ENCODE results near the gene CAV2. TPM values are rescaled to one million over a fixed set of nuclear protein-coding genes. Genes with fewer than 3 reads are reported as not detected.

The CAV2 gene
- total RNA-seq, 6 experiments from 2014 or later, result 157 to 229 (median 186) TPM

- DNase-seq, result no peak
- TF ChIP-seq CTCF (IDR thresholded peaks at IDR 0.05), result no peak
- Mint-ChIP-seq H3K27ac (peak overlapping the region; percentile 73), H3K4me1 (ENCODE audit: low read depth) (peaks cover 92% of the 10 kb centered on the region), H3K4me3 (peak overlapping the region; percentile 48), H3K27me3 (ENCODE audit: insufficient read depth) (peaks cover 2% of the 10 kb centered on the region), H3K9me3 (no peaks in the 10 kb centered on the region), H3K36me3 (ENCODE audit: low read depth) (peaks cover 85% of the 10 kb centered on the region)
Observed at GRCh38 chr7:116535416-116535815, 35.9 kb downstream of the CAV2 start.

- Mint-ChIP-seq H3K4me1 (ENCODE audit: low read depth) (peaks cover 92% of the 10 kb centered on the region), H3K9me3 (no peaks in the 10 kb centered on the region), H3K36me3 (ENCODE audit: low read depth) (peaks cover 82% of the 10 kb centered on the region), H3K27me3 (ENCODE audit: insufficient read depth) (peaks cover 2% of the 10 kb centered on the region), H3K4me3 (no peak overlapping the region), H3K27ac (peak overlapping the region; percentile 80)
- DNase-seq, result no peak
- no peak for TF ChIP-seq CTCF (IDR thresholded peaks at IDR 0.05)
Observed at GRCh38 chr7:116538138-116538537, 38.6 kb downstream of the CAV2 start.

GRCh38 chr7:116539879-116540278, 40.3 kb downstream of the CAV2 start:
- H3K4me1 Mint-ChIP-seq (ENCODE audit: low read depth), result peaks cover 96% of the 10 kb centered on the region
- H3K27me3 Mint-ChIP-seq (ENCODE audit: insufficient read depth), result peaks cover 5% of the 10 kb centered on the region
- H3K36me3 Mint-ChIP-seq (ENCODE audit: low read depth), result peaks cover 87% of the 10 kb centered on the region
- H3K27ac Mint-ChIP-seq, result peak overlapping the region; percentile 80
- no peaks in the 10 kb centered on the region for H3K9me3 Mint-ChIP-seq
- H3K4me3 Mint-ChIP-seq, result peak overlapping the region; percentile 38; the same call in 1 of the 2 replicates
- TF ChIP-seq CTCF (IDR thresholded peaks at IDR 0.05), result no peak
- DNase-seq, result no peak

GRCh38 chr7:116540743-116541142, 41.2 kb downstream of the CAV2 start:
- Mint-ChIP-seq H3K4me3 (peak overlapping the region; percentile 38), H3K4me1 (ENCODE audit: low read depth) (peaks cover 96% of the 10 kb centered on the region), H3K36me3 (ENCODE audit: low read depth) (peaks cover 87% of the 10 kb centered on the region), H3K27ac (peak overlapping the region; percentile 80), H3K9me3 (no peaks in the 10 kb centered on the region), H3K27me3 (ENCODE audit: insufficient read depth) (peaks cover 3% of the 10 kb centered on the region)
- TF ChIP-seq CTCF (IDR thresholded peaks at IDR 0.05), result no peak
- no peak for DNase-seq

- peaks cover 100% of the 10 kb centered on the region for H3K4me1 Mint-ChIP-seq (ENCODE audit: low read depth)
- H3K27me3 Mint-ChIP-seq (ENCODE audit: insufficient read depth), result peaks cover 5% of the 10 kb centered on the region
- no peaks in the 10 kb centered on the region for H3K9me3 Mint-ChIP-seq
- no peak for TF ChIP-seq CTCF (IDR thresholded peaks at IDR 0.05)
- peak overlapping the region; percentile 5; the same call in 1 of the 2 replicates for H3K4me3 Mint-ChIP-seq
- no peak for DNase-seq
- peaks cover 89% of the 10 kb centered on the region for H3K36me3 Mint-ChIP-seq (ENCODE audit: low read depth)
- H3K27ac Mint-ChIP-seq, result peak overlapping the region; percentile 80
Observed at GRCh38 chr7:116541951-116542350, 42.4 kb downstream of the CAV2 start.

GRCh38 chr7:116542618-116543017, 43.1 kb downstream of the CAV2 start:
- peak; percentile 57 for DNase-seq
- H3K27ac Mint-ChIP-seq, result peak overlapping the region; percentile 80
- peaks cover 87% of the 10 kb centered on the region for H3K36me3 Mint-ChIP-seq (ENCODE audit: low read depth)
- H3K9me3 Mint-ChIP-seq, result no peaks in the 10 kb centered on the region
- H3K27me3 Mint-ChIP-seq (ENCODE audit: insufficient read depth), result peaks cover 6% of the 10 kb centered on the region
- H3K4me3 Mint-ChIP-seq, result peak overlapping the region; percentile 58
- TF ChIP-seq CTCF (IDR thresholded peaks at IDR 0.05), result no peak
- peaks cover 100% of the 10 kb centered on the region for H3K4me1 Mint-ChIP-seq (ENCODE audit: low read depth)

Measured in HFFc6 (cell line).